ENCODE data around the gene ZFR2. TPM values are rescaled to one million over a fixed set of nuclear protein-coding genes. Genes with fewer than 3 reads are reported as not detected.
A peak's percentile ranks its signal among the peaks of the same experiment; 100 is the strongest.

The ZFR2 gene
- polyA plus RNA-seq, 1 of the 3 experiments (the other 2 are of a cell fraction): 0.44 TPM

GRCh38 chr19:3866910-3867638 is 1.8 kb downstream of the ZFR2 start:
- H3K79me2 ChIP-seq (ENCODE audit: insufficient read depth): no peaks in the 10 kb centered on the region
- no peak overlapping the region for H3K4me2 ChIP-seq
- H3K27me3 ChIP-seq (ENCODE audit: insufficient read depth): peaks cover 26% of the 10 kb centered on the region; the same call in 1 of the 2 replicates
- no peaks in the 10 kb centered on the region; a peak in 1 of 4 replicates for H3K4me1 ChIP-seq (ENCODE audit: control insufficient read depth in 1 of 2, insufficient read depth in 2 of 2, low read depth in 1 of 2, low read length in 1 of 2)
- H2AFZ ChIP-seq (ENCODE audit: low read depth): no peak overlapping the region
- POLR2A ChIA-PET: no interaction called here
- peak; percentile 47 for DNase-seq
- H3K36me3 ChIP-seq (replicated peaks in 1 of 2; ENCODE audit: control insufficient read depth in 1 of 2, insufficient read depth in 2 of 2, low read length in 1 of 2): no peaks in the 10 kb centered on the region
- H4K20me1 ChIP-seq (ENCODE audit: insufficient read depth): no peaks in the 10 kb centered on the region
- no peaks in the 10 kb centered on the region for H3F3A ChIP-seq (replicated peaks; ENCODE audit: insufficient read depth)
- no peaks in the 10 kb centered on the region for H3K9me3 ChIP-seq
- WGBS (ENCODE audit: low lambda C conversion rate): 68% methylated on average over 13 of the region's 14 CpGs
- TF ChIP-seq GABPA (IDR thresholded peaks at IDR 0.05; ENCODE audit: low read depth): no peak
- TF ChIP-seq NFIC (IDR thresholded peaks at IDR 0.05; ENCODE audit: borderline replicate concordance): no peak
- TF ChIP-seq ELF1 (IDR thresholded peaks at IDR 0.05): no peak
- TF ChIP-seq, protein P1, sequence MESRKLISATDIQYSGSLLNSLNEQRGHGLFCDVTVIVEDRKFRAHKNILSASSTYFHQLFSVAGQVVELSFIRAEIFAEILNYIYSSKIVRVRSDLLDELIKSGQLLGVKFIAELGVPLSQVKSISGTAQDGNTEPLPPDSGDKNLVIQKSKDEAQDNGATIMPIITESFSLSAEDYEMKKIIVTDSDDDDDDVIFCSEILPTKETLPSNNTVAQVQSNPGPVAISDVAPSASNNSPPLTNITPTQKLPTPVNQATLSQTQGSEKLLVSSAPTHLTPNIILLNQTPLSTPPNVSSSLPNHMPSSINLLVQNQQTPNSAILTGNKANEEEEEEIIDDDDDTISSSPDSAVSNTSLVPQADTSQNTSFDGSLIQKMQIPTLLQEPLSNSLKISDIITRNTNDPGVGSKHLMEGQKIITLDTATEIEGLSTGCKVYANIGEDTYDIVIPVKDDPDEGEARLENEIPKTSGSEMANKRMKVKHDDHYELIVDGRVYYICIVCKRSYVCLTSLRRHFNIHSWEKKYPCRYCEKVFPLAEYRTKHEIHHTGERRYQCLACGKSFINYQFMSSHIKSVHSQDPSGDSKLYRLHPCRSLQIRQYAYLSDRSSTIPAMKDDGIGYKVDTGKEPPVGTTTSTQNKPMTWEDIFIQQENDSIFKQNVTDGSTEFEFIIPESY (IDR thresholded peaks at IDR 0.05; ENCODE audit: borderline replicate concordance, low read depth): no peak
- TF ChIP-seq RCOR1 (IDR thresholded peaks at IDR 0.05; ENCODE audit: low read length): no peak
- TF ChIP-seq SIN3A (IDR thresholded peaks at IDR 0.05; ENCODE audit: borderline replicate concordance, low read depth, low read length): no peak
- no peak for TF ChIP-seq NRF1 (IDR thresholded peaks at IDR 0.05; ENCODE audit: low read depth, low read length)
- TF ChIP-seq EZH2phosphoT487 (IDR thresholded peaks at IDR 0.05; ENCODE audit: borderline replicate concordance, low read depth): no peak
- TF ChIP-seq FOSL2 (IDR thresholded peaks at IDR 0.05; ENCODE audit: borderline replicate concordance, low read depth): no peak
- TF ChIP-seq, protein P2, sequence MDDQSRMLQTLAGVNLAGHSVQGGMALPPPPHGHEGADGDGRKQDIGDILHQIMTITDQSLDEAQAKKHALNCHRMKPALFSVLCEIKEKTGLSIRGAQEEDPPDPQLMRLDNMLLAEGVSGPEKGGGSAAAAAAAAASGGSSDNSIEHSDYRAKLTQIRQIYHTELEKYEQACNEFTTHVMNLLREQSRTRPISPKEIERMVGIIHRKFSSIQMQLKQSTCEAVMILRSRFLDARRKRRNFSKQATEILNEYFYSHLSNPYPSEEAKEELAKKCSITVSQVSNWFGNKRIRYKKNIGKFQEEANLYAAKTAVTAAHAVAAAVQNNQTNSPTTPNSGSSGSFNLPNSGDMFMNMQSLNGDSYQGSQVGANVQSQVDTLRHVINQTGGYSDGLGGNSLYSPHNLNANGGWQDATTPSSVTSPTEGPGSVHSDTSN (IDR thresholded peaks at IDR 0.05): no peak
- TF ChIP-seq JUND (IDR thresholded peaks at IDR 0.05): no peak
- TF ChIP-seq POLR2AphosphoS5 (IDR thresholded peaks at IDR 0.05; ENCODE audit: low read depth, low read length): no peak
- no peak for TF ChIP-seq RFX5 (IDR thresholded peaks at IDR 0.05; ENCODE audit: low read length)
- TF ChIP-seq YY1 (IDR thresholded peaks at IDR 0.05; ENCODE audit: low read depth): no peak
- TF ChIP-seq, protein P3, sequence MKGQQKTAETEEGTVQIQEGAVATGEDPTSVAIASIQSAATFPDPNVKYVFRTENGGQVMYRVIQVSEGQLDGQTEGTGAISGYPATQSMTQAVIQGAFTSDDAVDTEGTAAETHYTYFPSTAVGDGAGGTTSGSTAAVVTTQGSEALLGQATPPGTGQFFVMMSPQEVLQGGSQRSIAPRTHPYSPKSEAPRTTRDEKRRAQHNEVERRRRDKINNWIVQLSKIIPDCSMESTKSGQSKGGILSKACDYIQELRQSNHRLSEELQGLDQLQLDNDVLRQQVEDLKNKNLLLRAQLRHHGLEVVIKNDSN (IDR thresholded peaks at IDR 0.05; ENCODE audit: borderline replicate concordance, low read depth): no peak
- no peak overlapping the region for H3K4me3 ChIP-seq (ENCODE audit: low read depth in 2 of 2, low read length in 1 of 2)
- CTCF ChIA-PET: interaction anchor here (1.1 to 2.0 kb wide), 4 partner anchors 15 to 118 kb away, joined by 3 to 6 read pairs (median 4); partner anchors contain the start of gene EEF2
- H3K9me2 ChIP-seq: no peaks in the 10 kb centered on the region
- H3K27ac ChIP-seq (ENCODE audit: low read depth in 2 of 2, low read length in 1 of 2): no peak overlapping the region
- no peak overlapping the region for H3K9ac ChIP-seq
